Tibial nerve (tissue), 4 donors: ENCODE data around the gene CERS2. TPM values are rescaled to one million over a fixed set of nuclear protein-coding genes. Genes with fewer than 3 reads are reported as not detected.
"Not testable (repeated sequence)": the region's sequence is repeated elsewhere in the genome, so short reads cannot be mapped to it uniquely, and the experiment has no call there.

Experiments
- DNase-seq, 2 donors: peaks; one replicate each; pipeline ENCODE4 v3.0.0-alpha.2; 2019; ENCODE audit warnings: low spot score in 2 of 2
- H3K27ac ChIP-seq, 4 donors: fragments of 200-600 bp; sonication (generic) in 3 of 4; one replicate each; pipeline ENCODE4 v1.5.1; 2017 to 2019; ENCODE audit warnings: mild to moderate bottlenecking in 1 of 4
- H3K27me3 ChIP-seq, 2 donors: fragments of 200-600 bp; sonication (generic) in 1 of 2; one replicate each; pipeline versions ENCODE4 v1.5.1 to v1.6.0; 2017 to 2019
- H3K36me3 ChIP-seq, 3 donors: fragments of 200-600 bp; sonication (generic); one replicate each; pipeline ENCODE4 v1.5.1; 2018 to 2019
- H3K4me1 ChIP-seq, 4 donors: fragments of 200-600 bp; sonication (generic) in 3 of 4; one replicate each; pipeline ENCODE4 v1.5.1; 2017 to 2019
- H3K4me3 ChIP-seq, 4 donors: fragments of 200-600 bp; sonication (generic) in 3 of 4; one replicate each; pipeline ENCODE4 v1.5.1; 2017 to 2019; ENCODE audit warnings: mild to moderate bottlenecking in 1 of 4, moderate library complexity in 1 of 4
- H3K9me3 ChIP-seq, 4 donors: fragments of 200-600 bp; sonication (generic) in 3 of 4; one replicate each; pipeline ENCODE4 v1.5.1; 2017 to 2019
- EP300 ChIP-seq, 2 donors: sonication (generic); formaldehyde crosslinking; IDR thresholded peaks; one replicate each; pipeline ENCODE4 v1.6.1; 2017; ENCODE audit warnings: antibody characterized with exemption in 2 of 2, mild to moderate bottlenecking in 1 of 2
- POLR2A ChIP-seq, 2 donors: fragments of 450-650 bp; IDR thresholded peaks; one replicate each; pipeline ENCODE4 v1.6.1; 2017; ENCODE audit warnings: antibody characterized with exemption in 2 of 2, mild to moderate bottlenecking in 2 of 2, moderate library complexity in 2 of 2
- WGBS, 2 donors: methylation state at CpG; one replicate each; pipeline ENCODE4 v1.1.5; 2018; 5-methylcytosine and 5-hydroxymethylcytosine counted together
- total RNA-seq, 4 donors: library from RNA; depleted of rRNA; stranded (reverse); fragments of >200 nt; gene quantifications; one replicate each; pipeline ENCODE4 v1.1.0, GENCODE V29; 2016
- TF ChIP-seq, protein P1 (sequence below), 5 experiments: fragments of 200-600 bp in 3 of 5; fragments of 450-650 bp in 2 of 5; sonication (generic) in 3 of 5; IDR thresholded peaks; one replicate each; pipeline ENCODE4 v1.5.1; 2016 to 2019; ENCODE audit warnings: antibody characterized with exemption in 5 of 5, mild to moderate bottlenecking in 3 of 5, moderate library complexity in 2 of 5

CERS2 gene
- total RNA-seq, 4 donors from 2014 or later, result 137 to 168 (median 140) TPM

DNA sequence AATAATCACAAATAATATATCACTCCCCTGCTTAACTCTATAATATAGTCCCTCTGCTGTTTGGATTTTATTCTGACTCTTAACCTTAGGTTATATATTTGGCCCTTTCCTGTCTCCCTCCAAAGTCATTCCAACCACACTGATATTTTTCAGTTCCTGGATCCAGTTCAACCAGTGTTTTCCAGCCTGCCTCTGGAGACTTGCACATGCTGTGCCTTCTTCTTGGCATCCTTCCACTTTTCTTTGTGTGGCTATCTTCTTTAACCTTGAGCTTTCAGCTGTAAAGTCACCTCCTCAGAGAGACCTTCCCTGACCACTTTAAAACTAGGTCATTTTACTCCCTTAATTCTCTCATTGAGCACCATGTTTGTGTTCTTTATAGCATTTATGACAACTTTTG is 19.4 kb downstream of the CERS2 start:
- Histone ChIP-seq H3K36me3 (peaks cover 0 to 99% (median 39%) of the 10 kb centered on the region in 3 donors), H3K27ac (peak overlapping the region in 1 of 4 donors; percentile 10), H3K27me3 (no peaks in the 10 kb centered on the region), H3K9me3 (no peaks in the 10 kb centered on the region), H3K4me1 (no peaks in the 10 kb centered on the region), H3K4me3 (no peak overlapping the region)
- no peak for TF ChIP-seq POLR2A (IDR thresholded peaks at IDR 0.05)
- no peak for TF ChIP-seq EP300 (IDR thresholded peaks at IDR 0.05)
- TF ChIP-seq, protein P1, sequence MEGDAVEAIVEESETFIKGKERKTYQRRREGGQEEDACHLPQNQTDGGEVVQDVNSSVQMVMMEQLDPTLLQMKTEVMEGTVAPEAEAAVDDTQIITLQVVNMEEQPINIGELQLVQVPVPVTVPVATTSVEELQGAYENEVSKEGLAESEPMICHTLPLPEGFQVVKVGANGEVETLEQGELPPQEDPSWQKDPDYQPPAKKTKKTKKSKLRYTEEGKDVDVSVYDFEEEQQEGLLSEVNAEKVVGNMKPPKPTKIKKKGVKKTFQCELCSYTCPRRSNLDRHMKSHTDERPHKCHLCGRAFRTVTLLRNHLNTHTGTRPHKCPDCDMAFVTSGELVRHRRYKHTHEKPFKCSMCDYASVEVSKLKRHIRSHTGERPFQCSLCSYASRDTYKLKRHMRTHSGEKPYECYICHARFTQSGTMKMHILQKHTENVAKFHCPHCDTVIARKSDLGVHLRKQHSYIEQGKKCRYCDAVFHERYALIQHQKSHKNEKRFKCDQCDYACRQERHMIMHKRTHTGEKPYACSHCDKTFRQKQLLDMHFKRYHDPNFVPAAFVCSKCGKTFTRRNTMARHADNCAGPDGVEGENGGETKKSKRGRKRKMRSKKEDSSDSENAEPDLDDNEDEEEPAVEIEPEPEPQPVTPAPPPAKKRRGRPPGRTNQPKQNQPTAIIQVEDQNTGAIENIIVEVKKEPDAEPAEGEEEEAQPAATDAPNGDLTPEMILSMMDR (IDR thresholded peaks at IDR 0.05), result no peak
- no peak for DNase-seq

DNA sequence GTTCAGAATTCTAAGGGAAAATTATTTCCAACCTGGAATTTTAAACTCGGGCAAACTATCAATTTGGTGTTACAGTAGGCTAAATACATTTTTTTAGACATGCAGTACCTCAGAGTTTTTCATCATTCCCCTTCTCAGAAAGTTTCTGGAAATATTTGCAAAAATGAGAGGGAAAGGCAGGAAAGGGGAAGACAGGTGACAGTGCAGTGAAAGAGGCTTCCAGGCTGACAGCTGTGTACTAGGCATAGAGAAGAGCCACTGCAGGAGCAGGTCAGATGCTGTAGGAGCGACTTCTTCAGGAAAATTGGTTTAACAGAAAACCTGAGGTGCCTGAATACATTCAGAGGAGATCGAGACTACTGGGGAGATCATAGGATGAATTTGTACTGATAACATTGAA is 19.9 kb downstream of the CERS2 start:
- TF ChIP-seq POLR2A (IDR thresholded peaks at IDR 0.05) (no peak), EP300 (IDR thresholded peaks at IDR 0.05) (no peak)
- TF ChIP-seq, protein P1 (IDR thresholded peaks at IDR 0.05), result no peak
- 92 to 95% methylated on average over 3 of the region's 3 CpGs for WGBS, 2 donors
- Histone ChIP-seq H3K4me3 (no peak overlapping the region), H3K4me1 (no peaks in the 10 kb centered on the region), H3K27me3 (no peaks in the 10 kb centered on the region), H3K27ac (no peak overlapping the region), H3K36me3 (peaks cover 0 to 99% (median 44%) of the 10 kb centered on the region in 3 donors), H3K9me3 (no peaks in the 10 kb centered on the region)
- DNase-seq, result no peak

DNA sequence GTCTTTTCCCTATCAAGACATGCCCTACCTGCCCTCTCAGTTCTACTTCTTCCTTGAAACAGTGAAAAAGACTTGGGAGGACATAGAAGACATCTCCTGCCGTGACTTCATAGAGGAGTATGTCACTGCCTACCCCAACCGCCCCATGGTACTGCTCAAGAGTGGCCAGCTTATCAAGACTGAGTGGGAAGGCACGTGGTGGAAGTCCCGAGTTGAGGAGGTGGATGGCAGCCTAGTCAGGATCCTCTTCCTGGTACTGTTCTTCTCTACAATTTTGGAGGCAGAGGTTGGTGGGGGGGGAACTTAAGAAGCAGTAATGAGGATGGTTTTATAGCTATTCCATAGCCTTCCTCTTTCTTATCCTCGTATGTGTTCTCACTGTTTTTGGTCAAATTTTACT is 29.8 kb downstream of the CERS2 start:
- TF ChIP-seq EP300 (IDR thresholded peaks at IDR 0.05) (no peak), POLR2A (IDR thresholded peaks at IDR 0.05) (no peak)
- TF ChIP-seq, protein P1 (IDR thresholded peaks at IDR 0.05), result no peak
- no peak for DNase-seq
- Histone ChIP-seq H3K36me3 (peaks cover 5 to 100% (median 57%) of the 10 kb centered on the region in 3 donors), H3K4me1 (no peaks in the 10 kb centered on the region), H3K4me3 (no peak overlapping the region), H3K27ac (no peak overlapping the region), H3K27me3 (no peaks in the 10 kb centered on the region), H3K9me3 (no peaks in the 10 kb centered on the region)
- WGBS, 2 donors, result 90 to 92% methylated on average over 5 of the region's 5 CpGs

DNA sequence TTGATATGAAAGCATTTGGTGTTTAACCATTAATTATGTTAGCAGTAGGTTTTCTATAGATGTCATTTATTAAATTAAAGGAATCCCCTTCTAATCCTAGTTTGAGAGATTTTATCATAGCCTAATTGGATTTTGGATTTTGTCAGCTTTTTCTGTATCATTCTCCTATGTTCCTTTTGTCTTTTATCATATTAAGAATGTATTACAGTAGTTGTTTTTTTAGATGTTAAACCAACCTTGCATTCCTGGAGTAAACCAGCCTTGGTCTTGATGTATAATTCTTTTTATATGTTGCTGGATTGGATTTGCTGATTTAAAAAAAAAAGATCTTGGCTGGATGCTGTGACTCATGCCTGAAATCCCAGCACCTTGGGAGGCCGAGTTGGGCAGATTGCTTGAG is 42.9 kb downstream of the CERS2 start:
- TF ChIP-seq, protein P1 (IDR thresholded peaks at IDR 0.05), result no peak
- TF ChIP-seq POLR2A (IDR thresholded peaks at IDR 0.05) (no peak), EP300 (IDR thresholded peaks at IDR 0.05) (no peak)
- 85 to 100% methylated on average over 1 of the region's 1 CpG for WGBS, 2 donors
- DNase-seq, result no peak
- Histone ChIP-seq H3K4me1 (peaks cover 0 to 12% (median 5%) of the 10 kb centered on the region in 4 donors), H3K27ac (no peak overlapping the region), H3K27me3 (no peaks in the 10 kb centered on the region), H3K36me3 (peaks cover 0 to 91% (median 26%) of the 10 kb centered on the region in 3 donors), H3K9me3 (peaks cover 0 to 17% (median 3%) of the 10 kb centered on the region in 4 donors), H3K4me3 (no peak overlapping the region)

DNA sequence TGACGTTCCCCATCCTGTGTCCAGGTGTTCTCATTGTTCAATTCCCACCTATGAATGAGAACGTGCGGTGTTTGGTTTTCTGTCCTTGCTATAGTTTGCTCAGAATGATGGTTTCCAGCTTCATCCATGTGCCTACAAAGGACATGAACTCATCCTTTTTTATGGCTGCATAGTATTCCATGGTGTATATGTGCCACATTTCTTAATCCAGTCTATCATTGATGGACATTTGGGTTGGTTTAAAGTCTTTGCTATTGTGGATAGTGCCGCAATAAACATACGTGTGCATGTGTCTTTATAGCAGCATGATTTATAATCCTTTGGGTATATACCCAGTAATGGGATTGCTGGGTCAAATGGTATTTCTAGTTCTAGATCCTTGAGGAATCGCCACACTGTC is 45.9 kb downstream of the CERS2 start:
- peaks cover 0 to 17% (median 3%) of the 10 kb centered on the region in 4 donors for H3K9me3 ChIP-seq
- H3K27me3 ChIP-seq, H3K27ac ChIP-seq, H3K4me3 ChIP-seq, DNase-seq: not testable (repeated sequence)
- H3K4me1 ChIP-seq, result peaks cover 0 to 18% (median 5%) of the 10 kb centered on the region in 4 donors
- WGBS, 2 donors, result 99% methylated on average over 6 of the region's 6 CpGs
- peaks cover 0 to 63% (median 26%) of the 10 kb centered on the region in 3 donors for H3K36me3 ChIP-seq

DNA sequence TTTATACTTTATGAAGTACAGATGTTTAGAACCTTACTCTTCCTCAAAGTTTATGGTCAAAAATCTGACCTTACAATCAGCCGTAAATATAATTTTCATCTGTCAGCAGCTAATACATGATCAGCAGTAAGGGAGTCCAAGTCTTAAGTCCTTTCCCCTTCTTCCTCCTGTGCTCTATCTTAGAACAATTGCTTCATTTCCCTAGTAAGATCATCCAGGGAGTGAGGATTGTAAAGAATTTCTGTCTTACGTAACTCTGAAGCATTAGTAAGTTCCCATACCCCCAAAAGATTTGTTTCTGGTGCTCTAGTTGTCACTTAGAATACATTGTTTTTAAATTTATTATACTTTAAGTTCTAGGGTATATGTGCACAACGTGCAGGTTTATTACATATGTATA is 46.3 kb downstream of the CERS2 start:
- TF ChIP-seq EP300 (IDR thresholded peaks at IDR 0.05), result no peak
- DNase-seq, result no peak
- peaks cover 0 to 58% (median 26%) of the 10 kb centered on the region in 3 donors for H3K36me3 ChIP-seq

More for the DNA sequence above, 46.3 kb downstream of the CERS2 start:
- Histone ChIP-seq H3K4me1 (peaks cover 0 to 18% (median 5%) of the 10 kb centered on the region in 4 donors), H3K27me3 (no peaks in the 10 kb centered on the region), H3K9me3 (peaks cover 0 to 17% (median 3%) of the 10 kb centered on the region in 4 donors), H3K27ac (no peak overlapping the region), H3K4me3 (no peak overlapping the region)
- 94 to 98% methylated on average over 3 of the region's 3 CpGs for WGBS, 2 donors
